Tibial nerve (tissue), 4 donors: ENCODE results near the gene BCAS3.

Experiments used
- CTCF ChIP-seq, 5 experiments: fragments of 200-600 bp in 3 of 5; fragments of 450-650 bp in 2 of 5; sonication (generic) in 3 of 5; IDR thresholded peaks; one replicate each; pipeline ENCODE4 v1.5.1; 2016 to 2019; ENCODE audit warnings: antibody characterized with exemption in 5 of 5, mild to moderate bottlenecking in 3 of 5, moderate library complexity in 2 of 5
- EP300 ChIP-seq, 2 donors: sonication (generic); formaldehyde crosslinking; IDR thresholded peaks; one replicate each; pipeline ENCODE4 v1.6.1; 2017; ENCODE audit warnings: antibody characterized with exemption in 2 of 2, mild to moderate bottlenecking in 1 of 2
- POLR2A ChIP-seq, 2 donors: fragments of 450-650 bp; IDR thresholded peaks; one replicate each; pipeline ENCODE4 v1.6.1; 2017; ENCODE audit warnings: antibody characterized with exemption in 2 of 2, mild to moderate bottlenecking in 2 of 2, moderate library complexity in 2 of 2

GRCh38 chr17:60680754-60681153 is 3.1 kb downstream of the BCAS3 start:
- TF ChIP-seq CTCF (IDR thresholded peaks at IDR 0.05), result no peak
- TF ChIP-seq EP300 (IDR thresholded peaks at IDR 0.05), result no peak
- no peak for TF ChIP-seq POLR2A (IDR thresholded peaks at IDR 0.05)
